ENCODE data around the gene RAPGEFL1.
"Not testable (repeated sequence)": the region's sequence is repeated elsewhere in the genome, so short reads cannot be mapped to it uniquely, and the experiment has no call there.

The RAPGEFL1 gene

DNA sequence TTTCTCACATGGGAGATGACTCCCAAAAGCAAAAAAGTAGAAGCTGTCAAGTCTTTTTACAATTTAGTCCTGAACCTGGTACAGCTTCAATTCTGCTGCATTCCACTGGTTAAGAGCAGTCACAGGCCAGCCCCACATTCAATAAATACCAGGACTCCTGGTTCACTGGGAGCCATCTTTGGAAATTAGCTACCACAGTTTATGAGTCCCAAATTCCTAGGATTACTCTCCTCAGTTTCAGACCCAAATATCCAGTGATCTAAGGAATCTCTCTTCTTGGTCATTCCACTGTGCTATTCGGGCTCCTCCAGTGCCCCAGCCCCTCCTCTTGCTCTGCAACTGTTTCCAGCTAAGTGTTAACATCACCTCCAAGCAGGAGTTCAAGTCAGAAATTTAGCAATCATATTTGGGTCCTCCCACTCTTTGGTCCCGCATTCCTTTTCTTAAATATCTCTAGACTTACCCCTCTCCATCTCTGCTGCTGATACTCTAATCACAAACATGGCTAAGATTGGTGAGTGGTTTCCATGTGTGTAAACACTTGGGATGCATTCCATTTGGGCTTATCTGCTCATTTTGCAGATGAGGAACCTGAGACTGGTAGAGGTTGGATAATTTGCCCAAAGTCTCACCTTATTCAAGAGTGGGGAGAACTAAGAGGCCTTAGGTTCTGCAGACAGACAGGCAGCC lies 32.3 kb downstream of the RAPGEFL1 start:
- DNase-seq (ENCODE audit: low read depth in 3 of 3), result no peak

DNA sequence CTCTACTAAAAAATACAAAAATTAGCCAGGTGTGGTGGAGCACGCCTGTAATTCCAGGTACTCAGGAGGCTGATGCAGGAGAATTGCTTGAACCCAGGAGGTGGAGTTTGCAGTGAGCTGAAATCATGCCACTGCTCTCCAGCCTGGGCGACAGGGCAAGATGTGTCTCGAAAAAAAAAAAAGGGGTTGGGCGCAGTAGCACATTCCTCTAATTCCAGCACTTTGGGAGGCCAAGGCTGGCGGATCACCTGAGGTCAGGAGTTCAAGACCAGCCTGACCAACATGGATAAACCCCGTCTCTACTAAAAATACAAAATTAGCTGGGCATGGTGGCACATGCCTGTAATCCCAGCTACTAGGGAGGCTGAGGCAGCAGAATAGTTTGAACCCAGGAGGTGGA lies 36.6 kb downstream of the RAPGEFL1 start:
- DNase-seq (ENCODE audit: low read depth in 3 of 3), result not testable (repeated sequence)

DNA sequence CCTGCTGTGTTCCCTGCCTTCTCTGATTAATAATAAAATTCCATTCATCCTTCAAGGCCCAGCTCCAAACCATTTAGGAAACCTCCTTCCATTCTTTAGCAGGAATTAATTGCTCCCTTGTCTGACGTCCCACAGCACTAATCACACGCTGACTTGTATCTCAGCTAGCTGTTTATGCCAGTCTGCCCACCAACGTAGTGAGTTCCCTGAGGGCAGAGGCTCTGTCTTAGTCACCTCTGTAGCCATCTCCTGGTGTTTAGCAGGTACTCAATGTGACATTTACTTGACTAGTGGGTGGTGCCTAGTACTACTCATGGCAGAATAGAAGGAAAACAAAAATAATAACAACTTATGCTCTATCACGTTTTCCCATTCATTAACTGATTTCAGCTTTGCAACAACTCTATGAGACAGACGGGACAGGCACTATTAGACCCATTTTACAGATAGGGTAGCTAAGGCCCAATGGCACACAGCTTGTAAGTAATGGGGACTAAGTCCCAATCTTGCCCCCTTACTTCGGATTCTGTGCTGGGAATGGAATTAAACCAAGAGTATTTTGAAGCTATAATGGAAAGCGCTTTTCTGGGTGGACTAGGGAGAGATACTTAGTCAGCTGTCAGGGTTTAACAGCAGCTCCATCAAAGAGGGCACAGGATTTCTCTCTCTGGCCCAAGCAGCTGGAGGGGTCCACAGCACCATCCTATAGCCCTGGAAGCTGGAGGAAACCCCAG lies 40.9 kb downstream of the RAPGEFL1 start:
- no peak for DNase-seq (ENCODE audit: low read depth in 3 of 3)

DNA sequence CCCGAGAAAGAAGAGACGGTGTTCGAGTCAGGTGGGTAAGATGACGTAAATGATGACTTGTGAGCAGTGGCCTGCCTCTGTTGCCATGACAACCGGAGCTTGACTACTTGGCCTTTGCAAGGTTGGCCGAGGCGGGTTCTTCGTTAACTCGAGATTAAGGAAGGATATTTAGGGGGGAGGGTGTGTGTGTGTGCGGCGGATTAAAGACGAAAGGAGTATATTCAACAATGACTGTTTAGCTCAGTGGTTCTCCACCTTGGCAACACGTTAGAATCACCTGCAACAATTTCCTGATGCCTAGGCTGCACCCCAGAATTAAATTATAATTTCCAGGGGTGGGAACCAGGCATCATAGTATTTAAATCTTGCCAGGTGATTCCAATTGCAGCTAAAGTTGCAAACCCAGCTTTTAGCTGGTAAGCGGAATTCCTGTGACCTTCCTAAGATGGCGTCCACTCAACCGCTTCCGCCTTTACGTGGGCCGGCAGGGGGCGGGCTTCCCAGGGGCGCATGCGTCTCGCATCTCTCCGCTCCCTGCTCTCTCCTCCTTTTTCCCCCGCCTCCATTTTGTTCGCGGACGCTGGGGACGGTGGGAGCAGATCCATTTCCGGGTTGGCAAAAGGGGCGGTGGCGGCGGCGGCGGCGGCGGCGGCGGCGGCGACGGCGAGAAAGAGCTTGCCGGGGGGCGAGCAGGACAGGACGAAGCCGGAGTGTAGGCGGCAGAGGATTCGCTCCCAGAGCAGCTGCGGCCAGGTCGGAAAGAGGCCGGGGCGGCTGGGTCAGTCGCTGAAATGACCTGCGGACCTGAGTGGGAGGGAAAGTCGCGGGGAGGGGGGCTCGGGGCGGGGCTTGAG lies 41.7 kb downstream of the RAPGEFL1 start, which contains the start of gene WIPF2:
TSS of gene WIPF2 (plus strand) at position 565 of the 854 bp plus-strand sequence. CDS start 37,156 bp downstream, outside the sequence.
- peak; percentile 90 to 94 (median 90) for DNase-seq (ENCODE audit: low read depth in 3 of 3)

DNA sequence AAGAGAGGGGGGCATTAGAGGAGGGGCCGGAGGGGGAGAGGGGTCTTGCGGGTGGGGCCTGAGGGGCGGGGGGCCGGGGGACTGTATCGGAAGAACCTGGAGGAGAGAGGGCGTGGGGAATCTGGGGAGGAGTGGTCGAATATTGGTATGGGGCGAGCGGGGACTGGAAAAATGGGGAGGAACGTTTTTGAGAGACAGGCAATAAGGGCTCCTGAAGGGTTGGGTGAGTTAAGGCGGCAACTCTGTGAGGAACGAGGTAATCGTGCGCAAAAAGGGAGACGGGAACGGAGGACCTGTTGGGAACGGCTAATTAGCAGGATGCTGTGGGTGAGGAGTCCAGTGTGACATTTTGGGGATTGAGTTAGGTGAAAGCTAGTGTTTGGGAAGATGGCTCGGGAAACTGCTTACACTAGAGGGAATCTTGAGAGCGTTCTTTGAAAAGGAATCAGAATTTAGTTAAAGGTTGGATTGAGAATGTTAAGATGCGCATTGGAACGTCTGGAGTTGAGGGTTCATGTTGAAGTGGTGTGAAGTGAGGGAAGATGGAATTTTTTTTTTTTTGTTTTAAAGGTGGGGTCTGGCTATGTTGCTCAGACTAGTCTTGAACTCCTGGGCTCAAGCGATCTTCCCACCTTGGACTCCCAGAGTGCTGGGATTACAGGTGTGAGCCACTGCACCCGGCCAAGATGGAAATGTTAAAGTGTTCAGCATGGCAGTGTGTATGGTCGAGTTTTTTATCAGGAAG lies 42.5 kb downstream of the RAPGEFL1 start:
- DNase-seq (ENCODE audit: low read depth in 3 of 3), result no peak

DNA sequence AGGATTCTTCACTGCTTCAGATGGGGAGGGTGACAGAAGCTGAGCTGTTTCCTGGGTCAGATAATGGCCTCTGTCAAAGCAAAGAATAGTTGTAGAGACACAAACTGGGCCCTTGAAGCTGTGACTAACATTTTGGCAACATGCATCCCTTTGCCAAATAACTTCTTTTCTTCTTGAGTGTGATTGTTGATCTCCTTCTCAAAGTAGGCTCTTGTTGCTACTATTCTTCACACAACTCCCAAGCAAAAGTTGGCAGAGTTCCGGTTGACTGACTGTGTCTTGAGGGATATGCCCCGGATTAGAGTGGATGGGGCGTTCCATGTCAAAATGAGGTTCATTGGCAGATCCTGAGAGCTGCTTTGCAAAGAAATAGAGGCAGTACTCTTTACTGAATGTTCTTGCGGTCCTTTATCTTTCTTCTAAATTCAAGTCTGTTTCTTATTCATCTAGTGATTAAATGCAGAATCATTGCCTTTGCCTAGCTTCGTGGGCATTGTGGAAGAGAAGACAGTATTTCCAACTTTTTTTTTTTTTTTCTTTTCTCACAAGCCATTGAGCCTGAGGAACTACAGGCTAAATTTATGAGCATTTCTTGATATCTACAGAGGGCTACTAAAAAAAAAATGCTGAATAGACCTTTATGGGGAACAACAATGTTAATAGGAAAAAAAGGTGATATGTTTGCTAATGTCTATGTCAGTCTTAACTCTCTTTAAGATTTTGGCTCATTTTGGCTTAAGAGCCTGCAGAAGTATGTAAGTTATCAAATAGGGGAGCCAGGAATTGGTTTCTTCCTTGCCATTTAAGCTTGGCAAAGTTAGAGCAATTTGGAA lies 47.7 kb downstream of the RAPGEFL1 start:
- DNase-seq (ENCODE audit: low read depth in 3 of 3), result no peak

DNA sequence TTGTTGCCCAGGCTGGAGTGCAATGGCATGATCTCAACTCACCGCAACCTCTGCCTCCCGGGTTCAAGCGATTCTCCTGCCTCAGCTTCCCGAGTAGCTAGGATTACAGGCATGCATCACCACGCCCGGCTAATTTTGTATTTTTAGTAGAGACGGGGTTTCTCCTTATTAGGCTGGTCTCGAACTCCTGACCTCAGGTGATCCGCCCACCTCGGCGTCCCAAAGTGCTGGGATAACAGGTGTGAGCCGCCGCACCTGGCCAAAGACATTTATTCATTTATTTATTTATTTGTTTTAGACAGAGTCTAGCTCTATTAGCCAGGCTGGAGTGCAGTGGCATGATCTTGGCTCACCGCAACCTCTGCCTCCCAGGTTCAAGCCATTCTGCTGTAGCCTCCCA lies 51.9 kb downstream of the RAPGEFL1 start:
- DNase-seq (ENCODE audit: low read depth in 3 of 3), result not testable (repeated sequence)

DNA sequence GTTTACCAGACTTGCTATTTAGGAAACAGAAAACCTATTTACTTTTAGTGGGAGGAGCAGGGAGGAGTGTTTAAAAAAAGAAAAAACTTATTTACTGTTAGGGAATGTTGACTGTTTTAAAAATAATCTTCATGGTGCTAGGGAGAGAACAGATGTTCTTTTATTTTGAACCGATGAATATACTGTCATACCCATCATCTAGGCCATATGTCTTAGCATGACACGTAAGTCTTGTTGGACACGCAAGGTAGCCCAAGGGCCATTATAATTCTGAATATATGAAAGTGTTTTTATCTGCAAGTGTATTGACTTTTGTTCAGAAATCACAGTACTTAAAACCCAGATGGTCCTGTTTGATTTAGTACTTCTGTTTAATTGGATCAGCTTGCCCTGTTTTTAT lies 53.4 kb downstream of the RAPGEFL1 start:
- no peak for DNase-seq (ENCODE audit: low read depth in 3 of 3)

DNA sequence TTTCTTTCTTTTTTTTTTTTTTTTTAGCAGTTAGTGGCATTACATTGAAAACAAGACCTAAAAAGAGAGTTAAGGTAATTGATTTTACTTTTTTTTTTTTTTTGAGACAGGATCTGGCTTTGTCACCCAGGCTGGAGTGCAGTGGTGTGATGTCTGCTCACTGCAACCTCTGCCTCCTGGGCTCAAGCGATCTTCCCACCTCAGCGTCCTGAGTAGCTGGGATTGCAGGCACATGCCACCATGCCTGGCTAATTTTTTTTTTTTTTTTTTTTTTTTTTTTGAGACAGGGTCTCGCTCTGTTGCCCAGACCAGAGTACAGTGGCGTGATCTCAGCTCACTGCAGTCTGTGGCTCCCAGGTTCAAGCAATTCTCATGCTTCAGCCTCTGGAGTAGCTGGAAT lies 54.7 kb downstream of the RAPGEFL1 start:
- not testable (repeated sequence) for DNase-seq (ENCODE audit: low read depth in 3 of 3)

DNA sequence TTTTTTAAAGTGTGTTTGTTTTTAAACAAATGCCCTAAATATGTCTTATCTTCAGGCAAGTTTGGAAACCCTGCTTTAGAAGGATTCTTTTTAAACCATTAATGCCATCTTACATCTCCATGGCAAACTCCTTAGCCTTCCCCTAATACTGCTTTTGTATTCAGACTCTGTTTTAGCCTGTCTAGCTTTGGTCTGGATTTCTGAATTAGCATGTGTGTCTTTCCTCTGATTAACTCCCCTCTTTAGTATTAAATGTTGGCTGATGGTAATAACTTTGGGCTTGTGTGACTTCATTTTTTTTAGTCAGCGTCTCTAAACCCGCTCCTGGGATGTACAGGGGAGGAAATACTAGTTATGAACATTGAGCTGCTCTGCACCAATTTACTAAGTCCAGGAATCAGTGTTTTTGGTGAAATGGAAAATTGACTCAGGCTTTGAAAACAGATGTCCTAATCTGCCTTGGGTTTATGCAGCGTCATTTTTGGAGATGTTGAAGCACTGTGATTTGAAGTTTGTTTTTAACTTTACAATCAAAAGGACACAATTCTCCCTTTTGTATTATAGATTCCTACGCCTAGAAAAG lies 64.1 kb downstream of the RAPGEFL1 start:
- no peak for DNase-seq (ENCODE audit: low read depth in 3 of 3)

DNA sequence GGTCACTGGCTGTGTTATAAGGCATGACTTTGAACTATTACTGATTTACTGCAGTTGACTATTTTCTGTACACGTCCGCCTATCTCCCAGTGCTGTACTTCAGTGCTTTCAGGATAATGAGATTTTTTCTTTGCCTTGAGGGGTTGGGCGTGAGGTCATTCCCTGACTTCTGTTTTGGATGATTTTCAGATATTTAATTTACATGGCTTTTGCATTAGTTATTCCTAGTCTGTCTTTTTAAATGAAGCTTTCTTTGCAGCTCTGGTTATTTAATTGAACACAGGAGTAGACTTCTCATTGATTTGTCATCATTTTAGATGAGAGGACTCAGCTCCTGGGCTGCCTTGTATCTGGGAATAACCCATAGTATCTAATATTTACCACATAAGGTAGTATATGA lies 65.5 kb downstream of the RAPGEFL1 start:
- no peak for DNase-seq (ENCODE audit: low read depth in 3 of 3)

DNA sequence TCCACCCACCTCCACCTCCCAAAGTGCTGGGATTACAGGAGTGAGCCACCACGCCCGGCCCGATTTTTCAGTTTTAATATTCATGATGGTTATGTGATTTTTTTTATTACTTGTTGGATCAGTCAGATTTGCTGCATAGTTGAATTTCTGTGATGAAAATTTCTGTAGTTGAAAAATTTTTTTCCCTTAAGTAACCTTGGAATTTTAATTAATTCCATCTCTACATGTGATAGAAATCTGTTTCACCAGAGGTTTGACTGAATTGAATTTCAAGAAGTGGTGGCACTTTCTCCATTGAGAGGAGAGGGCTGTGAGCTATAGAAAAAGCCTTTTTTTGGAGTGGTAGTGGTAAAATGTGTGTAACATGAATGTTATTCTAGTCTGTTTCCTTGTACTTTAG lies 66.5 kb downstream of the RAPGEFL1 start:
- no peak for DNase-seq (ENCODE audit: low read depth in 3 of 3)

DNA sequence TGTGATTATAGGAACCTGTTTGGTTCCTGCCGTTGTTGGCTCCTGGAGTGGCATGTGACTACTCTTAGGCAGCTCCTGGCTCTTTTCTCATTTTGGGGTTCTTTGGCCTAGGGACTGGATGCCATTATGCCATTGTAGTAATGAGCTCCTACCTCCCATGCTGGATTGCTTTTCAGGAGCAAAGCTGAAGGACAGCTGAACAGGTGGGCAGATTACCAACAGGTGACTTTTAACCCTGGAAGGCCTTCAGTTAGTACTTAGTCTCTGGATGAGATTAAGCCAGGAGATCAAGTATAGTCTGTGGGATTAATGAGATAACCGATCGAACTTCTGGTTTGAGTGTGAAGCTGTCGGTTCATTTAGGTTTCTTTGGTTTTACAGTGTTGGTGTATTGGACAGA lies 67.0 kb downstream of the RAPGEFL1 start:
- no peak for DNase-seq (ENCODE audit: low read depth in 3 of 3)

All from stimulated activated CD4-positive, alpha-beta T cell treated with anti-CD3 and anti-CD28 coated beads, TNF-alpha, amount 100 ng/mL, for 4 hours (primary cell).